ENCODE results near the gene CCM2L.

GRCh38 chr20:32004963-32005362, 5.3 kb upstream of the CCM2L start:
- TF ChIP-seq EZH2 (IDR thresholded peaks at IDR 0.05; ENCODE audit: insufficient read depth, low read length): no peak
- TF ChIP-seq CTCF (IDR thresholded peaks at IDR 0.05; ENCODE audit: insufficient read depth, low read depth, low read length): no peak

Measured in astrocyte (in vitro differentiated cells and primary cell).